A549 (cell line): ENCODE data around the gene SLC4A4. TPM values are rescaled to one million over a fixed set of nuclear protein-coding genes. Genes with fewer than 3 reads are reported as not detected.

Experiments
- ATAC-seq, 2 experiments: fragments of 200-7000 bp in 1 of 2; fragments of >200 bp in 1 of 2; cut with Nextera tagmentation in 1 of 2; cut with Tn5 transposase in 1 of 2; 3 replicates each; pipeline versions ENCODE4 v1.8.0 to v1.9.1; 2018 to 2020; ENCODE audit warnings: mild to moderate bottlenecking in 1 of 2, moderate library complexity in 1 of 2
- CTCF ChIA-PET: fragments of 300-600 bp; sonication (Branson Sonifier 250); formaldehyde crosslinking; extraction: SDS; loops from one replicate; lab custom pipeline; 2021; ENCODE audit warnings: antibody characterized with exemption, inconsistent platforms; lab: Yijun Ruan, JAX
- POLR2A ChIA-PET: fragments of 350-600 bp; formaldehyde crosslinking; extraction: SDS; loops from one replicate; lab custom pipeline; 2021; ENCODE audit warnings: antibody characterized with exemption, inconsistent platforms; lab: Yijun Ruan, JAX
- DNase-seq, 2 experiments: peaks; one replicate each; pipeline versions ENCODE4 v3.0.0 to v3.0.0-alpha.2; 2011 to 2016; ENCODE audit warnings: low read depth in 1 of 2, low spot score in 1 of 2
- FAIRE-seq: peaks from 2 replicates; lab custom pipeline; 2011; peaks lifted over from hg19 to GRCh38; lab: Jason Lieb, UNC
- H3K27ac ChIP-seq, 2 experiments: fragments of >200 bp; sonication (Bioruptor Twin); formaldehyde crosslinking; 3 replicates each; pipeline ENCODE4 v1.5.1; 2016 to 2017
- H3K4me1 ChIP-seq: fragments of >200 bp; sonication (Bioruptor Twin); formaldehyde crosslinking; 3 replicates; pipeline ENCODE4 v1.6.1; 2016
- H3K4me2 ChIP-seq: fragments of >200 bp; sonication (Bioruptor Twin); formaldehyde crosslinking; 3 replicates; pipeline ENCODE4 v1.6.1; 2016
- H3K4me3 ChIP-seq: fragments of >200 bp; sonication (Bioruptor Twin); formaldehyde crosslinking; 3 replicates; pipeline ENCODE4 v1.5.1; 2016
- H3K9me3 ChIP-seq: fragments of >200 bp; sonication (Bioruptor Twin); formaldehyde crosslinking; 3 replicates; pipeline ENCODE4 v1.6.1; 2016
- CHD4 ChIP-seq: fragments of 200-600 bp; sonication (generic); IDR thresholded peaks from 2 replicates; pipeline ENCODE4 v1.6.1; 2016; ENCODE audit warnings: antibody characterized with exemption, mild to moderate bottlenecking, borderline replicate concordance
- ESRRA ChIP-seq: fragments of 150-350 bp; IDR thresholded peaks from 2 replicates; pipeline ENCODE4 v1.6.1; 2014; ENCODE audit warnings: mild to moderate bottlenecking, low read length, borderline replicate concordance
- FOSB ChIP-seq: fragments of 250-450 bp; sonication (Bioruptor Pico); IDR thresholded peaks from 2 replicates; pipeline ENCODE4 v1.5.0; 2020; ENCODE audit warnings: mild to moderate bottlenecking, moderate library complexity
- HDAC2 ChIP-seq: fragments of 200-600 bp; sonication (generic); IDR thresholded peaks from 2 replicates; pipeline ENCODE4 v1.6.1; 2016
- HOXB5 ChIP-seq: fragments of 250-450 bp; sonication (Bioruptor Pico); IDR thresholded peaks from 2 replicates; pipeline ENCODE4 v1.5.0; 2020; ENCODE audit warnings: mild to moderate bottlenecking, moderate library complexity
- JUN ChIP-seq, 2 experiments: fragments of >200 bp; sonication (Bioruptor Twin); formaldehyde crosslinking; IDR thresholded peaks; 2 replicates in 1 of 2; 3 replicates in 1 of 2; pipeline ENCODE4 v1.6.1; 2016 to 2017
- MYC ChIP-seq: IDR thresholded peaks from 2 replicates; pipeline ENCODE4 v1.6.1; 2012; ENCODE audit warnings: mild to moderate bottlenecking, inconsistent platforms, low read length, improper control_type of control experiment, borderline replicate concordance
- NR3C1 ChIP-seq: fragments of >200 bp; sonication (Bioruptor Twin); formaldehyde crosslinking; IDR thresholded peaks from 3 replicates; pipeline ENCODE4 v1.6.1; 2017
- PHF8 ChIP-seq: fragments of 200-600 bp; sonication (generic); IDR thresholded peaks from 2 replicates; pipeline ENCODE4 v1.6.1; 2016; ENCODE audit warnings: low read depth, mild to moderate bottlenecking, antibody characterized with exemption, moderate library complexity, borderline replicate concordance
- POLR2A ChIP-seq: IDR thresholded peaks from 2 replicates; pipeline ENCODE4 v1.6.1; 2012; ENCODE audit warnings: mild to moderate bottlenecking, low read length
- RARB ChIP-seq: fragments of 250-450 bp; sonication (Bioruptor Pico); IDR thresholded peaks from 2 replicates; pipeline ENCODE4 v1.8.0; 2021; ENCODE audit warnings: mild to moderate bottlenecking, moderate library complexity
- RCOR1 ChIP-seq: fragments of 150-350 bp; IDR thresholded peaks from 2 replicates; pipeline ENCODE4 v1.6.1; 2014; ENCODE audit warnings: antibody characterized with exemption, low read length, low read depth
- RNF2 ChIP-seq: fragments of 200-600 bp; sonication (generic); IDR thresholded peaks from 2 replicates; pipeline ENCODE4 v1.6.1; 2016; ENCODE audit warnings: low read depth, mild to moderate bottlenecking, antibody characterized with exemption, moderate library complexity, borderline replicate concordance
- SREBF2 ChIP-seq: fragments of 450-650 bp; IDR thresholded peaks from 2 replicates; pipeline ENCODE4 v1.6.1; 2014; ENCODE audit warnings: mild to moderate bottlenecking, moderate library complexity
- TP53 ChIP-seq: fragments of 250-450 bp; sonication (Bioruptor Pico); IDR thresholded peaks from 2 replicates; pipeline ENCODE4 v1.5.0; 2021; ENCODE audit warnings: mild to moderate bottlenecking, moderate library complexity
- ZC3H11A ChIP-seq: fragments of 450-650 bp; IDR thresholded peaks from 2 replicates; pipeline ENCODE4 v1.6.1; 2014; ENCODE audit warnings: antibody characterized with exemption, mild to moderate bottlenecking
- ZNF302 ChIP-seq: fragments of 250-450 bp; sonication (Bioruptor Pico); IDR thresholded peaks from 2 replicates; pipeline ENCODE4 v1.9.0; 2021; ENCODE audit warnings: inconsistent platforms, mild to moderate bottlenecking, moderate library complexity
- WGBS: methylation state at CpG from one replicate; pipeline ENCODE4 v1.1.6; 2017; ENCODE audit errors: missing lambda C conversion rate; 5-methylcytosine and 5-hydroxymethylcytosine counted together
- polyA plus RNA-seq, 4 experiments: library from polyadenylated mRNA; depleted of rRNA in 3 of 4; stranded (reverse); fragments of >200 nt; fragmentation: RNase III in 1 of 4; extraction: RNeasy Plus Mini Kit Qiagen cat#74134 plus additional on column Dnase treatment in 1 of 4; gene quantifications; 2 replicates in 3 of 4; 3 replicates in 1 of 4; pipeline ENCODE4 v1.2.3, GENCODE V29; 2011 to 2017
- TF ChIP-seq, protein P1 (sequence below): fragments of 250-450 bp; sonication (Bioruptor Pico); IDR thresholded peaks from 2 replicates; pipeline ENCODE4 v1.5.0; 2020; ENCODE audit warnings: low read depth, mild to moderate bottlenecking, moderate library complexity
- TF ChIP-seq, protein P2 (sequence below): fragments of 250-450 bp; sonication (Bioruptor Pico); IDR thresholded peaks from 2 replicates; pipeline ENCODE4 v1.5.0; 2021; ENCODE audit warnings: mild to moderate bottlenecking, moderate library complexity, borderline replicate concordance
- TF ChIP-seq, protein P3 (sequence below): fragments of >200 bp; sonication (Bioruptor Twin); formaldehyde crosslinking; IDR thresholded peaks from 3 replicates; pipeline ENCODE4 v1.6.1; 2016
- TF ChIP-seq, protein P4 (sequence below): IDR thresholded peaks from 2 replicates; pipeline ENCODE4 v1.6.1; 2012

The SLC4A4 gene
- polyA plus RNA-seq, 2 of the 4 experiments (the other 2 are of a cell fraction) = 1.8 to 2.9 TPM

DNA sequence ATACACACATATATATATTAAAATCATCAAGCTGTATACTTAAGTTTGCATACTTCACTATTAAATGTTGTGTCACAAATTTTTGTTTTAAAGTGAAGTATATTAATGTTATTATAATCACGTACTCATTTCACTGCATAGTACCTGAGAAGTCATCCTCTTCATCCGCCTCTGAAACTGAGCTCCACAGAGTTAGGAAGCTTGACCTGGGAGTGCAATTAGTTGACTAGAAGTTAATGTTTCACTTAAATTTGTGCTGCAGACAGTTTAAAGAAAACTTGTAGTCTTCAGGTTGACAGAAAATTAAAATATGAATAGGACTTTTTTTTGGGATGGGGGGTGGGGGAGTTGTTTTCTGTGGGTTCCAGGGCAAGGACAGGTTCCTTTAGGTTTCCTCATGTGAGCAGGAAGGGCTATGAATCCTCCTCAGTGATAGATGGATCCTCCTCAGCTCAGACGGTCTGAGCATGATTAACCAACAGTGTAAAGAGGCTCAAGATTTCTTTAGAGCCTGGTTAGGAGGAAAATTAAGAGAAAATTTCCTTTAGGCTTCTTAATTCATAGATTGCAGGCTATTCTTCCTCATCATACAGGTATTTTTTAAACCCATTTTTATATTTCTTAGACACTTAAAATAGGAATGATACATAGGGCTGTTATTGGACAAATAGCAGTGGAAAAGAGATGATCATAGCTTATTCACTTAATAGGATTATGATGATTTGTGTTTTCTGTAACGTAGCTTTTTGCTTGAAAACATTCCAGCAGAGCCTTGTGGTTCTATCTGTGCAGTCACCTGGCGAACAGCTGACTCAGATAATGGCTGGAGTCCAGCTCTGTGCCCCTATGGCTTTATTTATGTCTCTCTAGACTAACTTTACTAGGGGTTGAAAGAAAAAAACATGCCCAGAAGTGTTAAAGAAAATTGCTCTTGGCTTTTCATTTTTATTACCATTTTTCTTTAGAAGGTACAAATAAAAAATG is 102.7 kb downstream of the SLC4A4 start:
- H3K27ac ChIP-seq = no peak overlapping the region
- H3K4me1 ChIP-seq = no peaks in the 10 kb centered on the region
- no peak for FAIRE-seq
- no peak overlapping the region for H3K4me3 ChIP-seq
- no peaks in the 10 kb centered on the region for H3K9me3 ChIP-seq
- ChIA-PET POLR2A (no interaction called here), CTCF (no interaction called here)
- TF ChIP-seq CHD4 = no peak
- TF ChIP-seq POLR2A = no peak
- TF ChIP-seq SREBF2 = no peak
- no peak for TF ChIP-seq MYC
- no peak for TF ChIP-seq ZC3H11A
- no peak for TF ChIP-seq PHF8
- TF ChIP-seq HDAC2 = no peak
- no peak for TF ChIP-seq ESRRA
- no peak for TF ChIP-seq RARB (CRISPR knock-in tag)
- no peak for TF ChIP-seq ZNF302
- no peak for TF ChIP-seq TP53 (CRISPR knock-in tag)
- TF ChIP-seq, protein P1, sequence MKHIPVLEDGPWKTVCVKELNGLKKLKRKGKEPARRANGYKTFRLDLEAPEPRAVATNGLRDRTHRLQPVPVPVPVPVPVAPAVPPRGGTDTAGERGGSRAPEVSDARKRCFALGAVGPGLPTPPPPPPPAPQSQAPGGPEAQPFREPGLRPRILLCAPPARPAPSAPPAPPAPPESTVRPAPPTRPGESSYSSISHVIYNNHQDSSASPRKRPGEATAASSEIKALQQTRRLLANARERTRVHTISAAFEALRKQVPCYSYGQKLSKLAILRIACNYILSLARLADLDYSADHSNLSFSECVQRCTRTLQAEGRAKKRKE (CRISPR knock-in tag) = no peak
- TF ChIP-seq FOSB (CRISPR knock-in tag) = no peak
- no peak for TF ChIP-seq NR3C1
- no peak for ATAC-seq
- 56% methylated on average over 5 of the region's 5 CpGs for WGBS
- no peak for DNase-seq
- no peak overlapping the region for H3K4me2 ChIP-seq

DNA sequence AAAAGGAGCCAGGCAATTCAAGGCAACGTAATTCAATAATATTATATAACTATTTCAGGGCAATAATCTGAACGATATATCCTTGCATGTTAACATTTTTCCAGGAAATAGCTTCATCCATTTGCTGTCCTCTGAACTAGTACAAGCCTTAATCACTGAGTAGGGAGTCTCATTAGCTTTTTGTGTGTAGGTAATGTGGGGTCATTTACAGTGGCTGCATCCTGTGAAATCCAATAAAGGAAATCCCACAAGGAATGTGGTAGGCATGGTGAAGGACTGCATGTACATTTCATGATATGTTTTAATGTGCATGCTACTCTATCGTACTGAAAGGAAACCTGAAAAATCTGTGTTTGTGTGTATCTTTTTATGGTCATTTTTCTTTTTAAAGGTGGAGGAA is 103.5 kb downstream of the SLC4A4 start:
- no peak for FAIRE-seq
- ChIA-PET CTCF (no interaction called here), POLR2A (no interaction called here)
- 85% methylated on average over 3 of the region's 3 CpGs for WGBS
- Histone ChIP-seq H3K4me2 (no peak overlapping the region), H3K9me3 (no peaks in the 10 kb centered on the region), H3K4me3 (no peak overlapping the region), H3K4me1 (no peaks in the 10 kb centered on the region), H3K27ac (no peak overlapping the region)
- no peak for DNase-seq
- no peak for ATAC-seq
- TF ChIP-seq, protein P2, sequence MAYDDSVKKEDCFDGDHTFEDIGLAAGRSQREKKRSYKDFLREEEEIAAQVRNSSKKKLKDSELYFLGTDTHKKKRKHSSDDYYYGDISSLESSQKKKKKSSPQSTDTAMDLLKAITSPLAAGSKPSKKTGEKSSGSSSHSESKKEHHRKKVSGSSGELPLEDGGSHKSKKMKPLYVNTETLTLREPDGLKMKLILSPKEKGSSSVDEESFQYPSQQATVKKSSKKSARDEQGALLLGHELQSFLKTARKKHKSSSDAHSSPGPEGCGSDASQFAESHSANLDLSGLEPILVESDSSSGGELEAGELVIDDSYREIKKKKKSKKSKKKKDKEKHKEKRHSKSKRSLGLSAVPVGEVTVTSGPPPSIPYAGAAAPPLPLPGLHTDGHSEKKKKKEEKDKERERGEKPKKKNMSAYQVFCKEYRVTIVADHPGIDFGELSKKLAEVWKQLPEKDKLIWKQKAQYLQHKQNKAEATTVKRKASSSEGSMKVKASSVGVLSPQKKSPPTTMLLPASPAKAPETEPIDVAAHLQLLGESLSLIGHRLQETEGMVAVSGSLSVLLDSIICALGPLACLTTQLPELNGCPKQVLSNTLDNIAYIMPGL = no peak
- TF ChIP-seq FOSB (CRISPR knock-in tag) (no peak), HOXB5 (CRISPR knock-in tag) (no peak), NR3C1 (no peak), TP53 (CRISPR knock-in tag) (no peak), RCOR1 (no peak), JUN (IDR thresholded peaks at IDR 0.05) (no peak), RNF2 (no peak), ZNF302 (no peak), CHD4 (no peak), RARB (CRISPR knock-in tag) (no peak)
- TF ChIP-seq, protein P3, sequence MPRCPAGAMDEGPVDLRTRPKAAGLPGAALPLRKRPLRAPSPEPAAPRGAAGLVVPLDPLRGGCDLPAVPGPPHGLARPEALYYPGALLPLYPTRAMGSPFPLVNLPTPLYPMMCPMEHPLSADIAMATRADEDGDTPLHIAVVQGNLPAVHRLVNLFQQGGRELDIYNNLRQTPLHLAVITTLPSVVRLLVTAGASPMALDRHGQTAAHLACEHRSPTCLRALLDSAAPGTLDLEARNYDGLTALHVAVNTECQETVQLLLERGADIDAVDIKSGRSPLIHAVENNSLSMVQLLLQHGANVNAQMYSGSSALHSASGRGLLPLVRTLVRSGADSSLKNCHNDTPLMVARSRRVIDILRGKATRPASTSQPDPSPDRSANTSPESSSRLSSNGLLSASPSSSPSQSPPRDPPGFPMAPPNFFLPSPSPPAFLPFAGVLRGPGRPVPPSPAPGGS = no peak
- TF ChIP-seq, protein P4, sequence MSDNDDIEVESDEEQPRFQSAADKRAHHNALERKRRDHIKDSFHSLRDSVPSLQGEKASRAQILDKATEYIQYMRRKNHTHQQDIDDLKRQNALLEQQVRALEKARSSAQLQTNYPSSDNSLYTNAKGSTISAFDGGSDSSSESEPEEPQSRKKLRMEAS = no peak
- TF ChIP-seq, protein P1 (CRISPR knock-in tag) = no peak
